Caco-2 (cell line): ENCODE data around the gene DUOX1. TPM values are rescaled to one million over a fixed set of nuclear protein-coding genes. Genes with fewer than 3 reads are reported as not detected.

ENCODE experiments used
- BruUV-seq: library from RNA; stranded (reverse); fragments of 400-500 nt; replicated peaks from 2 replicates; lab custom pipeline; 2021; lab: Mats Ljungman, UMichigan
- CTCF ChIA-PET: fragments of 300-600 bp; sonication (Branson Sonifier 250); formaldehyde crosslinking; loops from one replicate; lab custom pipeline; 2022; ENCODE audit warnings: antibody characterized with exemption; lab: Charles Lee
- POLR2A ChIA-PET: fragments of 300-600 bp; sonication (Branson Sonifier 250); formaldehyde crosslinking; loops from one replicate; lab custom pipeline; 2022; ENCODE audit warnings: antibody characterized with exemption; lab: Charles Lee
- DNase-seq, 2 experiments: peaks; one replicate each; pipeline versions ENCODE4 v3.0.0 to v3.0.0-alpha.2; 2020 to 2022
- H3K27me3 ChIP-seq: replicated peaks from 2 replicates; pipeline ENCODE4 v1.6.0; 2011; ENCODE audit warnings: low read length; ENCODE audit not compliant: control insufficient read depth, insufficient read depth
- H3K36me3 ChIP-seq: 2 replicates; pipeline ENCODE4 v1.5.1; 2011; ENCODE audit warnings: low read length; ENCODE audit not compliant: control insufficient read depth, insufficient read depth
- H3K4me1 ChIP-seq: fragments of 250-450 bp; sonication (Bioruptor Pico); 2 replicates; pipeline ENCODE4 v1.5.1; 2020; ENCODE audit warnings: mild to moderate bottlenecking
- H3K4me3 ChIP-seq: 2 replicates; pipeline ENCODE4 v1.5.1; 2011; ENCODE audit warnings: low read depth, mild to moderate bottlenecking, control low read depth, low read length
- H3K9me3 ChIP-seq: fragments of 250-450 bp; sonication (Bioruptor Pico); 2 replicates; pipeline ENCODE4 v1.5.1; 2020; ENCODE audit warnings: mild to moderate bottlenecking, moderate library complexity
- H3K27ac Mint-ChIP-seq: one replicate; pipeline ENCODE4 v1.8.0; 2022; ENCODE audit warnings: mixed read lengths; ENCODE audit not compliant: unreplicated experiment
- H3K27me3 Mint-ChIP-seq: one replicate; pipeline ENCODE4 v1.8.0; 2022; ENCODE audit warnings: mixed read lengths; ENCODE audit not compliant: insufficient read depth, unreplicated experiment
- H3K36me3 Mint-ChIP-seq: one replicate; pipeline ENCODE4 v1.8.0; 2022; ENCODE audit warnings: mild to moderate bottlenecking, mixed read lengths; ENCODE audit not compliant: insufficient read depth, unreplicated experiment
- H3K4me1 Mint-ChIP-seq: one replicate; pipeline ENCODE4 v1.8.0; 2022; ENCODE audit warnings: low read depth, mixed read lengths; ENCODE audit not compliant: unreplicated experiment
- H3K4me3 Mint-ChIP-seq: one replicate; pipeline ENCODE4 v1.8.0; 2022; ENCODE audit warnings: mild to moderate bottlenecking, moderate library complexity, mixed read lengths; ENCODE audit not compliant: unreplicated experiment
- H3K9me3 Mint-ChIP-seq: one replicate; pipeline ENCODE4 v1.8.0; 2022; ENCODE audit warnings: mixed read lengths; ENCODE audit not compliant: unreplicated experiment
- CTCF ChIP-seq, 2 experiments: fragments of 200-600 bp in 1 of 2; IDR thresholded peaks; 1 replicate in 1 of 2; 2 replicates in 1 of 2; pipeline versions ENCODE4 v1.5.1 to v1.8.0; 2011 to 2022; ENCODE audit warnings: antibody characterized with exemption in 1 of 2, control low read depth in 1 of 2, inconsistent platforms in 1 of 2, low read depth in 1 of 2, low read length in 1 of 2, mild to moderate bottlenecking in 1 of 2, moderate library complexity in 1 of 2; ENCODE audit not compliant: insufficient read depth in 1 of 2, severe bottlenecking in 1 of 2, unreplicated experiment in 1 of 2
- intact Hi-C: fragments of 100-400 bp; cut with micrococcal nuclease; formaldehyde crosslinking; loops from one replicate; pipeline ENCODE4 v1.10.0; 2022; ENCODE audit not compliant: unreplicated experiment
- total RNA-seq: library from RNA; stranded (reverse); gene quantifications from 2 replicates; pipeline ENCODE4 v1.2.3, GENCODE V29; 2022

The DUOX1 gene
- total RNA-seq, 1 experiment from 2014 or later = 0.14 TPM

GRCh38 chr15:45143056-45143455 is 13.3 kb downstream of the DUOX1 start:
- H3K27me3 ChIP-seq = no peaks in the 10 kb centered on the region
- Mint-ChIP-seq H3K4me1 (no peaks in the 10 kb centered on the region), H3K27me3 (no peaks in the 10 kb centered on the region), H3K36me3 (no peaks in the 10 kb centered on the region), H3K9me3 (no peaks in the 10 kb centered on the region), H3K4me3 (no peak overlapping the region), H3K27ac (no peak overlapping the region)
- H3K4me3 ChIP-seq = no peak overlapping the region
- peaks cover 5% of the 10 kb centered on the region; the same call in 1 of the 2 replicates for H3K4me1 ChIP-seq
- no peaks in the 10 kb centered on the region for H3K36me3 ChIP-seq
- no peaks in the 10 kb centered on the region for H3K9me3 ChIP-seq
- intact Hi-C loops = no loop called here
- ChIA-PET POLR2A (no interaction called here), CTCF (no interaction called here)
- DNase-seq = no peak
- no TSS peak for BruUV-seq
- TF ChIP-seq CTCF (IDR thresholded peaks at IDR 0.05; ENCODE audit: insufficient read depth in 1 of 2, low read depth in 1 of 2, low read length in 1 of 2, severe bottlenecking in 1 of 2, unreplicated experiment in 1 of 2) = no peak

GRCh38 chr15:45143946-45144345 is 14.2 kb downstream of the DUOX1 start:
- Histone ChIP-seq H3K9me3 (no peaks in the 10 kb centered on the region), H3K4me1 (peaks cover 5% of the 10 kb centered on the region; the same call in 1 of the 2 replicates), H3K4me3 (no peak overlapping the region), H3K27me3 (no peaks in the 10 kb centered on the region), H3K36me3 (no peaks in the 10 kb centered on the region)
- intact Hi-C loops = no loop called here
- no peaks in the 10 kb centered on the region for H3K27me3 Mint-ChIP-seq
- H3K4me1 Mint-ChIP-seq = peaks cover 3% of the 10 kb centered on the region
- TF ChIP-seq CTCF (IDR thresholded peaks at IDR 0.05; ENCODE audit: insufficient read depth in 1 of 2, low read depth in 1 of 2, low read length in 1 of 2, severe bottlenecking in 1 of 2, unreplicated experiment in 1 of 2) = no peak
- H3K9me3 Mint-ChIP-seq = no peaks in the 10 kb centered on the region
- no TSS peak for BruUV-seq
- no peak overlapping the region for H3K27ac Mint-ChIP-seq
- no peak overlapping the region for H3K4me3 Mint-ChIP-seq
- CTCF ChIA-PET = no interaction called here
- POLR2A ChIA-PET = no interaction called here
- DNase-seq = no peak
- H3K36me3 Mint-ChIP-seq = no peaks in the 10 kb centered on the region

GRCh38 chr15:45144775-45145174 is 15.0 kb downstream of the DUOX1 start:
- Mint-ChIP-seq H3K27ac (no peak overlapping the region), H3K36me3 (no peaks in the 10 kb centered on the region), H3K4me1 (peaks cover 6% of the 10 kb centered on the region), H3K4me3 (no peak overlapping the region), H3K9me3 (no peaks in the 10 kb centered on the region), H3K27me3 (no peaks in the 10 kb centered on the region)
- Histone ChIP-seq H3K4me3 (no peak overlapping the region), H3K36me3 (no peaks in the 10 kb centered on the region), H3K9me3 (no peaks in the 10 kb centered on the region), H3K4me1 (peaks cover 5% of the 10 kb centered on the region; the same call in 1 of the 2 replicates), H3K27me3 (no peaks in the 10 kb centered on the region)
- no TSS peak for BruUV-seq
- POLR2A ChIA-PET = no interaction called here
- TF ChIP-seq CTCF (IDR thresholded peaks at IDR 0.05; ENCODE audit: insufficient read depth in 1 of 2, low read depth in 1 of 2, low read length in 1 of 2, severe bottlenecking in 1 of 2, unreplicated experiment in 1 of 2) = no peak
- intact Hi-C loops = no loop called here
- no peak for DNase-seq
- CTCF ChIA-PET = interaction anchor here (0.8 kb wide), 1 partner anchor 19 kb away, joined by 3 read pairs; no protein-coding TSS in a partner anchor
